Skeletal muscle tissue (tissue), 4 donors: Measurements from ENCODE around the gene GALNT14. TPM values are rescaled to one million over a fixed set of nuclear protein-coding genes. Genes with fewer than 3 reads are reported as not detected.

Source experiments
- H3K27ac ChIP-seq: one replicate; pipeline ENCODE4 v1.7.0; 2013; ENCODE audit warnings: mild to moderate bottlenecking, low read depth, low read length, inconsistent platforms
- H3K27me3 ChIP-seq, 3 donors: one replicate each; pipeline ENCODE4 v1.7.0; 2013; ENCODE audit warnings: low read length in 3 of 3; ENCODE audit not compliant: control insufficient read depth in 3 of 3, insufficient read depth in 3 of 3
- H3K36me3 ChIP-seq, 3 donors: one replicate each; pipeline ENCODE4 v1.7.0; 2013; ENCODE audit warnings: low read length in 3 of 3; ENCODE audit not compliant: control insufficient read depth in 3 of 3, insufficient read depth in 3 of 3
- H3K4me1 ChIP-seq, 3 donors: one replicate each; pipeline ENCODE4 v1.7.0; 2013; ENCODE audit warnings: low read length in 3 of 3, mild to moderate bottlenecking in 3 of 3; ENCODE audit not compliant: control insufficient read depth in 3 of 3, insufficient read depth in 3 of 3
- H3K4me3 ChIP-seq, 3 donors: one replicate each; pipeline ENCODE4 v1.7.0; 2013; ENCODE audit warnings: low read length in 3 of 3
- H3K9ac ChIP-seq, 3 donors: one replicate each; pipeline ENCODE4 v1.7.0; 2013; ENCODE audit warnings: low read length in 3 of 3, mild to moderate bottlenecking in 3 of 3, moderate library complexity in 2 of 3, low read depth in 1 of 3
- H3K9me3 ChIP-seq, 3 donors: one replicate each; pipeline ENCODE4 v1.7.0; 2013; ENCODE audit warnings: low read length in 3 of 3; ENCODE audit not compliant: control insufficient read depth in 3 of 3
- total RNA-seq: library from RNA; depleted of rRNA; stranded (reverse); fragments of >200 nt; gene quantifications from one replicate; pipeline ENCODE4 v1.2.3, GENCODE V29; 2014
- donor health status: Osteomylitis.

Gene GALNT14
- total RNA-seq, 1 donor from 2014 or later: 2.1 TPM

- no peaks in the 10 kb centered on the region for H3K9me3 ChIP-seq
Observed at GRCh38 chr2:31049264-31049663, 89.0 kb downstream of the GALNT14 start.

GRCh38 chr2:31047599-31047998 lies 90.6 kb downstream of the GALNT14 start:
- Histone ChIP-seq H3K27ac (no peak overlapping the region), H3K9me3 (no peaks in the 10 kb centered on the region), H3K9ac (no peak overlapping the region), H3K27me3 (no peaks in the 10 kb centered on the region), H3K36me3 (no peaks in the 10 kb centered on the region), H3K4me3 (no peak overlapping the region), H3K4me1 (no peaks in the 10 kb centered on the region)

More at GRCh38 chr2:31049264-31049663, 89.0 kb downstream of the GALNT14 start:
- H3K36me3 ChIP-seq: no peaks in the 10 kb centered on the region
- peaks cover 0 to 2% (median 0%) of the 10 kb centered on the region in 3 donors for H3K4me1 ChIP-seq
- no peak overlapping the region for H3K27ac ChIP-seq
- no peaks in the 10 kb centered on the region for H3K27me3 ChIP-seq
- H3K9ac ChIP-seq: no peak overlapping the region
- H3K4me3 ChIP-seq: no peak overlapping the region

GRCh38 chr2:31038385-31038784 lies 99.9 kb downstream of the GALNT14 start:
- H3K27me3 ChIP-seq: no peaks in the 10 kb centered on the region
- H3K36me3 ChIP-seq: no peaks in the 10 kb centered on the region

GRCh38 chr2:31037058-31037457 lies 101.2 kb downstream of the GALNT14 start:
- Histone ChIP-seq H3K4me1 (no peaks in the 10 kb centered on the region), H3K4me3 (no peak overlapping the region), H3K27ac (no peak overlapping the region), H3K9ac (no peak overlapping the region), H3K9me3 (peaks cover 3 to 13% (median 5%) of the 10 kb centered on the region in 3 donors), H3K36me3 (no peaks in the 10 kb centered on the region), H3K27me3 (no peaks in the 10 kb centered on the region)

More at GRCh38 chr2:31038385-31038784, 99.9 kb downstream of the GALNT14 start:
- Histone ChIP-seq H3K4me3 (no peak overlapping the region), H3K27ac (no peak overlapping the region), H3K9ac (no peak overlapping the region), H3K4me1 (no peaks in the 10 kb centered on the region), H3K9me3 (peaks cover 3 to 13% (median 5%) of the 10 kb centered on the region in 3 donors)

DNA sequence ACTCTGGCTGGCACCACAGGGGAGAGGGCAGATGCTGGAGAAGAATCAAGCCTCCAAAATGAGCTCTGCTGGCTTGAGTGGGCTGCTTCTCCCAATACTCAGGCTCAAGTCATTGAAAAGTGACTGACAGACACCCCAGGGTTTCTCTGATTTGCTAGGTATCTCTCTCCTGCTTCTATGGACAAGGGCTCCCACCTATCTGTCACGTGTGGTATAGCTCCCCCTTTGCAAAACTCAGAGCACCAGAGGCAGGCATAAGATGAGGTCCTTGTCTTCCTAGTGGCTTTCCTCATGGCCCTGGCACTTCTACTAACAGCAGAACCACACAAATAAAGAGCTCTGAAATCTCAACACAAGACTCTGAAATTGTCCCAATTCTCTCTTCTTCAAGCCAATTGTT lies 105.2 kb downstream of the GALNT14 start:
- Histone ChIP-seq H3K27ac (no peak overlapping the region), H3K36me3 (no peaks in the 10 kb centered on the region), H3K4me1 (no peaks in the 10 kb centered on the region), H3K9ac (no peak overlapping the region), H3K9me3 (peaks cover 3 to 13% (median 5%) of the 10 kb centered on the region in 3 donors), H3K4me3 (no peak overlapping the region), H3K27me3 (peaks cover 0 to 3% (median 0%) of the 10 kb centered on the region in 3 donors)

GRCh38 chr2:31032475-31032874 lies 105.8 kb downstream of the GALNT14 start:
- Histone ChIP-seq H3K27me3 (peaks cover 0 to 3% (median 0%) of the 10 kb centered on the region in 3 donors), H3K36me3 (no peaks in the 10 kb centered on the region), H3K9ac (no peak overlapping the region), H3K4me3 (no peak overlapping the region), H3K4me1 (no peaks in the 10 kb centered on the region), H3K9me3 (peaks cover 3 to 11% (median 5%) of the 10 kb centered on the region in 3 donors), H3K27ac (no peak overlapping the region)

- no peaks in the 10 kb centered on the region for H3K4me1 ChIP-seq
- H3K27ac ChIP-seq: no peak overlapping the region
- no peak overlapping the region for H3K4me3 ChIP-seq
- peaks cover 0 to 3% (median 0%) of the 10 kb centered on the region in 3 donors for H3K27me3 ChIP-seq
- no peak overlapping the region for H3K9ac ChIP-seq
- H3K36me3 ChIP-seq: no peaks in the 10 kb centered on the region
- H3K9me3 ChIP-seq: peaks cover 0 to under 1% (median 0%) of the 10 kb centered on the region in 3 donors
Observed at GRCh38 chr2:31031132-31031706, 107.0 kb downstream of the GALNT14 start.

DNA sequence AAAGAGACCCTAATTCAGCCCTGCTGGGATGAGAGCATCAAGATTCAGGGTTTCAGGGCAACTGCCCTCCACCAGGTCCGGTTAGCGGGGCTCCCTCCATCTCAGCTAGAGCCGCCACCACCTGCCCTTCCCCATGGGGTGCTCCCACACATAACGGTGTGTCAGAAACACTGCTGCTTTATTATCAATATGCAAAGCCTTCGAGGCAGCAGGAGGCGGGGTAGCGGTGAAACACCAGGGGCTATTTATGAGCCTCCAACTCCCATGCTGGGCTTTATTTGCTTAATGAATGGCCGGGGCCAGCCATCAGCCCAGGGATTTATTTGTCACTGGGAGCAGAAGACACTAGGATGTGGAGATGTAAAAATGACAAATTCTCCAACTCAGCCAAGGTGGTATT lies 109.8 kb downstream of the GALNT14 start:
- no peak overlapping the region for H3K27ac ChIP-seq
- H3K27me3 ChIP-seq: peaks cover 0 to 3% (median 0%) of the 10 kb centered on the region in 3 donors
- no peak overlapping the region for H3K9ac ChIP-seq
- no peak overlapping the region for H3K4me3 ChIP-seq
- H3K9me3 ChIP-seq: no peaks in the 10 kb centered on the region
- H3K36me3 ChIP-seq: no peaks in the 10 kb centered on the region
- H3K4me1 ChIP-seq: no peaks in the 10 kb centered on the region

- no peaks in the 10 kb centered on the region for H3K4me1 ChIP-seq
- H3K9me3 ChIP-seq: no peaks in the 10 kb centered on the region
- no peaks in the 10 kb centered on the region for H3K36me3 ChIP-seq
- H3K4me3 ChIP-seq: no peak overlapping the region
- no peak overlapping the region for H3K9ac ChIP-seq
- H3K27me3 ChIP-seq: peaks cover 0 to 3% (median 0%) of the 10 kb centered on the region in 3 donors
- H3K27ac ChIP-seq: no peak overlapping the region
Observed at GRCh38 chr2:31027549-31027948, 110.7 kb downstream of the GALNT14 start.

GRCh38 chr2:31023541-31023940 lies 114.7 kb downstream of the GALNT14 start:
- no peak overlapping the region for H3K9ac ChIP-seq
- no peaks in the 10 kb centered on the region for H3K36me3 ChIP-seq
- peaks cover 0 to 3% (median 0%) of the 10 kb centered on the region in 3 donors for H3K27me3 ChIP-seq
- no peak overlapping the region for H3K27ac ChIP-seq
- no peaks in the 10 kb centered on the region for H3K4me1 ChIP-seq
- no peak overlapping the region for H3K4me3 ChIP-seq
- no peaks in the 10 kb centered on the region for H3K9me3 ChIP-seq
